ENCODE results near the gene TBCA. TPM values are rescaled to one million over a fixed set of nuclear protein-coding genes. Genes with fewer than 3 reads are reported as not detected.

TBCA gene
- total and polyA plus RNA-seq, 2 experiments from 2014 or later = 60.1 to 257 TPM

- H3F3A ChIP-seq (ENCODE audit: insufficient read depth) = no peaks in the 10 kb centered on the region
- no peaks in the 10 kb centered on the region for H3K4me1 ChIP-seq (ENCODE audit: insufficient read depth)
- H2AFZ ChIP-seq = no peak overlapping the region
- no peaks in the 10 kb centered on the region for H3K9me3 ChIP-seq (ENCODE audit: low read depth)
- no peak overlapping the region for H3K27ac ChIP-seq
- H4K20me1 ChIP-seq (ENCODE audit: insufficient read depth) = no peaks in the 10 kb centered on the region
- DNase-seq = no peak
- H3K79me2 ChIP-seq (ENCODE audit: insufficient read depth) = no peaks in the 10 kb centered on the region
- no peak overlapping the region for H3K9ac ChIP-seq
- H3K36me3 ChIP-seq (ENCODE audit: low read depth) = no peaks in the 10 kb centered on the region
- no peak overlapping the region for H3K4me3 ChIP-seq
- peak; percentile 51; the same call in 1 of the 2 replicates for TF ChIP-seq EZH2phosphoT487 (IDR thresholded peaks at IDR 0.05; ENCODE audit: insufficient read depth, low read depth)
- peak; percentile 87 for TF ChIP-seq EZH2 (IDR thresholded peaks at IDR 0.05; ENCODE audit: insufficient read depth, poor library complexity, severe bottlenecking)
- in situ Hi-C loops (cut with MboI) = no loop called here
- no peaks in the 10 kb centered on the region for H3K9me2 ChIP-seq (ENCODE audit: insufficient read depth)
- no peak overlapping the region for H3K4me2 ChIP-seq (ENCODE audit: unreplicated experiment)
- WGBS, 2 experiments (ENCODE audit: low coverage in 1 of 2, low lambda C conversion rate in 2 of 2, missing lambda C conversion rate in 2 of 2) = 32 to 37% methylated on average over 19 of the region's 19 CpGs
- H3K27me3 ChIP-seq (replicated peaks; ENCODE audit: insufficient read depth) = peaks cover 94% of the 10 kb centered on the region
Measured at GRCh38 chr5:77641963-77642737, 134.0 kb downstream of the TBCA start.

GRCh38 chr5:77641397-77641943 is 134.7 kb downstream of the TBCA start:
- Histone ChIP-seq H3K4me2 (ENCODE audit: unreplicated experiment) (no peak overlapping the region), H3K79me2 (ENCODE audit: insufficient read depth) (no peaks in the 10 kb centered on the region), H3K9ac (no peak overlapping the region), H3K4me3 (no peak overlapping the region), H3F3A (ENCODE audit: insufficient read depth) (no peaks in the 10 kb centered on the region), H3K36me3 (ENCODE audit: low read depth) (no peaks in the 10 kb centered on the region), H4K20me1 (ENCODE audit: insufficient read depth) (no peaks in the 10 kb centered on the region), H3K4me1 (ENCODE audit: insufficient read depth) (no peaks in the 10 kb centered on the region), H2AFZ (no peak overlapping the region), H3K9me2 (ENCODE audit: insufficient read depth) (no peaks in the 10 kb centered on the region), H3K9me3 (ENCODE audit: low read depth) (no peaks in the 10 kb centered on the region), H3K27ac (no peak overlapping the region), H3K27me3 (replicated peaks; ENCODE audit: insufficient read depth) (peaks cover 94% of the 10 kb centered on the region)
- 13 to 15% methylated on average over 19 to 23 of the region's 23 CpGs for WGBS, 2 experiments (ENCODE audit: low coverage in 1 of 2, low lambda C conversion rate in 2 of 2, missing lambda C conversion rate in 2 of 2)
- in situ Hi-C loops (cut with MboI) = no loop called here
- DNase-seq = no peak
- TF ChIP-seq EZH2 (IDR thresholded peaks at IDR 0.05; ENCODE audit: insufficient read depth, poor library complexity, severe bottlenecking) (no peak), EZH2phosphoT487 (IDR thresholded peaks at IDR 0.05; ENCODE audit: insufficient read depth, low read depth) (no peak)

Other genes starting within 250 kb of the TBCA start
- not detected in 2 replicates for gene OTP, start 137.6 kb downstream of the TBCA start, total RNA-seq (2014; rRNA removed; shearing (Covaris generic))
- gene OTP, start 137.6 kb downstream of the TBCA start, polyA plus RNA-seq (2016; fragmentation: Nextera tagmentation; extraction: Ambion mirVana) = not detected in 2 replicates

Measured in GM23248 (cell line).